Activated CD4-positive, alpha-beta memory T cell treated with anti-CD3 and anti-CD28 coated beads, Interleukin-2, amount 10 ng/mL, durations not matched to agents 7 days and 5 days (primary cell): Measurements from ENCODE around the gene ZNF394. TPM values are rescaled to one million over a fixed set of nuclear protein-coding genes. Genes with fewer than 3 reads are reported as not detected.

Source experiments
- CTCF ChIA-PET: fragments of 350-600 bp; sonication (Branson Sonifier 250); formaldehyde crosslinking; loops from one replicate; lab custom pipeline; 2021; ENCODE audit warnings: antibody characterized with exemption, inconsistent platforms; lab: Charles Lee
- POLR2A ChIA-PET: fragments of 350-600 bp; sonication (Branson Sonifier 250); formaldehyde crosslinking; loops from one replicate; lab custom pipeline; 2021; ENCODE audit warnings: antibody characterized with exemption; lab: Charles Lee
- DNase-seq: peaks from one replicate; pipeline ENCODE4 v3.0.0-alpha.2; 2020
- H3K27ac Mint-ChIP-seq: one replicate; pipeline ENCODE4 v1.8.0; 2021; ENCODE audit warnings: mild to moderate bottlenecking, mixed read lengths
- H3K27me3 Mint-ChIP-seq: one replicate; pipeline ENCODE4 v1.8.0; 2021; ENCODE audit warnings: mixed read lengths
- H3K36me3 Mint-ChIP-seq: one replicate; pipeline ENCODE4 v1.8.0; 2021; ENCODE audit warnings: low read depth, mixed read lengths
- H3K4me1 Mint-ChIP-seq: one replicate; pipeline ENCODE4 v1.8.0; 2021; ENCODE audit warnings: mixed read lengths
- H3K4me3 Mint-ChIP-seq: one replicate; pipeline ENCODE4 v1.8.0; 2021; ENCODE audit warnings: mild to moderate bottlenecking, mixed read lengths
- H3K9me3 Mint-ChIP-seq: one replicate; pipeline ENCODE4 v1.8.0; 2021; ENCODE audit warnings: mixed read lengths
- total RNA-seq, 2 experiments: library from RNA; stranded (reverse); gene quantifications; one replicate each; pipeline ENCODE4 v1.2.3, GENCODE V29; 2021

Gene ZNF394
- total RNA-seq, 2 experiments from 2014 or later = 64.4 to 65.3 TPM

DNA sequence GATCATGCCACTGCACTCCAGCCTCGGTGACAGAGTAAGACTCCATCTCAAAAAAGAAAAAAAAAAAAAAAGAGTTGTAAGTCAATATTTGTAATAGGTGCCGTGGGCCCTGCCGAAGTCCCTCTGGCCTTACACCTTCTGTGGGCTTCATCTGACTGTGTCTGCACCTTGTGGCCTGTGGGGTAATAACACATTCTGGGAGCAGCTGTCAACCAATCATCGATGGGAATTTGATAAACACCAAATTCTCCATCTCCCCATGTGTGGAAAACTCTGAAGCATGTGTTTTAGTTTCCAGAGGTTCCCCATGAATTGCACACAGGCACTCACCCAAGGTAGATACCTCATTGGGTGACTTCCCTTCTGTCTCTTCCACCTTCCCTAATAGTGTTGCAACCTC, 10.8 kb downstream of the ZNF394 start:
- DNase-seq = no peak
- CTCF ChIA-PET = interaction anchor here (0.7 kb wide), 1 partner anchor 29 kb away, joined by 3 read pairs; no protein-coding TSS in a partner anchor
- no peak overlapping the region for H3K4me3 Mint-ChIP-seq
- no peaks in the 10 kb centered on the region for H3K27me3 Mint-ChIP-seq
- no peaks in the 10 kb centered on the region for H3K4me1 Mint-ChIP-seq
- H3K9me3 Mint-ChIP-seq = peaks cover 40% of the 10 kb centered on the region
- H3K27ac Mint-ChIP-seq = no peak overlapping the region
- POLR2A ChIA-PET = interaction anchor here (1.7 kb wide), 1 partner anchor 16 kb away, joined by 3 read pairs; no protein-coding TSS in a partner anchor
- H3K36me3 Mint-ChIP-seq = peaks cover 84% of the 10 kb centered on the region

GRCh38 chr7:99485094-99485493, 15.0 kb downstream of the ZNF394 start:
- DNase-seq = no peak
- H3K4me3 Mint-ChIP-seq = no peak overlapping the region
- no peaks in the 10 kb centered on the region for H3K27me3 Mint-ChIP-seq
- H3K9me3 Mint-ChIP-seq = peaks cover 15% of the 10 kb centered on the region
- H3K36me3 Mint-ChIP-seq = peaks cover 77% of the 10 kb centered on the region
- H3K27ac Mint-ChIP-seq = no peak overlapping the region
- POLR2A ChIA-PET = interaction anchor here (1.2 kb wide), 2 partner anchors 9 to 73 kb away, joined by 3 to 4 read pairs; partner anchors contain the start of gene ZNF655
- H3K4me1 Mint-ChIP-seq = no peaks in the 10 kb centered on the region
- CTCF ChIA-PET = no interaction called here

- peak overlapping the region; percentile 40 for H3K4me3 Mint-ChIP-seq
- POLR2A ChIA-PET = interaction anchor here (0.8 to 2.0 kb wide), 3 partner anchors 13 to 79 kb away, joined by 3 to 7 read pairs (median 4); partner anchors contain the start of genes ATP5MF and ZNF655
- H3K9me3 Mint-ChIP-seq = no peaks in the 10 kb centered on the region
- DNase-seq = no peak
- H3K27me3 Mint-ChIP-seq = no peaks in the 10 kb centered on the region
- peaks cover 59% of the 10 kb centered on the region for H3K36me3 Mint-ChIP-seq
- peak overlapping the region; percentile 79 for H3K27ac Mint-ChIP-seq
- H3K4me1 Mint-ChIP-seq = peaks cover 44% of the 10 kb centered on the region
- CTCF ChIA-PET = no interaction called here
Observed at GRCh38 chr7:99478464-99479440, 21.3 kb downstream of the ZNF394 start.

DNA sequence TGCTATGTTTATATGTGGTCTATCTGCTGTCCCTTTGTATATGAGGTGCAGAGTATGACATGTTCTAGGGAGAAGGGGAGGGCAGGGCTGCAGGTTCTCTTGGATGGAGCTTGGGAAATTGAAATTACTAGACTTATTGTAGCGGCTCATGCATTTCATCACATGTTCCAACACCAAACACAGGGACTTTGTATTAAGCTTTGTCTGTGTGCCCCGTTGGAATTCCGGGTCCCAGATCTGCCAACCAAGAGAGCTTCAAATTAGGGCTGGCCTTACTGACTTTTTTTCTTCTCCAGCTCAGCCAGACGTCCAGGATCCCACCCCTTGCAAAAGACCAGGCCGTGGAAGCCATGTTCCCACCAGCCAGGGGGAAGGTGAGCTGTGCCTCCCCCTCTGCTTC, 24.0 kb downstream of the ZNF394 start:
- Mint-ChIP-seq H3K27ac (no peak overlapping the region), H3K27me3 (peaks cover 1% of the 10 kb centered on the region), H3K4me3 (no peak overlapping the region), H3K9me3 (no peaks in the 10 kb centered on the region), H3K4me1 (peaks cover 56% of the 10 kb centered on the region), H3K36me3 (peaks cover 50% of the 10 kb centered on the region)
- CTCF ChIA-PET = no interaction called here
- DNase-seq = no peak
- POLR2A ChIA-PET = interaction anchor here (0.6 to 3.9 kb wide), 6 partner anchors 10 to 24 kb away, joined by 3 to 21 read pairs (median 4); partner anchors contain the start of genes ATP5MF and ZNF394

DNA sequence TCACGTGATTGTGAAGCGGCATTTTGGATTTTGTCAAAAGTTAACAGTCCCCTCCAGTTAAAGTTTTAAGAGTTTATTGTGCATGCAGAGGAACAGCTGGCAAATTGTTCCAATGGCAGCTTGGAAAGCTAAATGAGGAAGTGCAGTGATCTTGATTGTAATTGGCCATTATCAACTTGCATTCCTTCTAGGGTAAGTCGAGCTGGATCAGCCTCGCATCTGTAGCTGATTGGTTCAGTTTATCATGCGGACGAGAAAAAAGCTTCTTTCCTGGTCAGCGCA, 26.8 kb downstream of the ZNF394 start:
- Mint-ChIP-seq H3K27ac (peak overlapping the region; percentile 88), H3K4me1 (peaks cover 44% of the 10 kb centered on the region), H3K36me3 (peaks cover 24% of the 10 kb centered on the region), H3K27me3 (peaks cover 4% of the 10 kb centered on the region), H3K9me3 (no peaks in the 10 kb centered on the region), H3K4me3 (peak overlapping the region; percentile 93)
- DNase-seq = peak; percentile 29
- POLR2A ChIA-PET = interaction anchor here (0.7 to 3.9 kb wide), 14 partner anchors 8 to 143 kb away, joined by 3 to 23 read pairs (median 4); partner anchors contain the start of genes ATP5MF, CPSF4, FAM200A and PTCD1
- CTCF ChIA-PET = interaction anchor here (0.9 kb wide), 1 partner anchor 25 kb away, joined by 5 read pairs; no protein-coding TSS in a partner anchor

GRCh38 chr7:99472561-99473314, 27.3 kb downstream of the ZNF394 start, which contains the start of gene ZNF789:
Gene ZNF789, plus strand, starts transcription at chr7:99472890. Its CDS starts 3,567 bp downstream, at chr7:99476457.
- peak; percentile 99 for DNase-seq
- POLR2A ChIA-PET = interaction anchor here (0.7 to 3.9 kb wide), 16 partner anchors 8 to 143 kb away, joined by 3 to 23 read pairs (median 4); partner anchors contain the start of genes ATP5MF, CPSF4, FAM200A and PTCD1

DNA sequence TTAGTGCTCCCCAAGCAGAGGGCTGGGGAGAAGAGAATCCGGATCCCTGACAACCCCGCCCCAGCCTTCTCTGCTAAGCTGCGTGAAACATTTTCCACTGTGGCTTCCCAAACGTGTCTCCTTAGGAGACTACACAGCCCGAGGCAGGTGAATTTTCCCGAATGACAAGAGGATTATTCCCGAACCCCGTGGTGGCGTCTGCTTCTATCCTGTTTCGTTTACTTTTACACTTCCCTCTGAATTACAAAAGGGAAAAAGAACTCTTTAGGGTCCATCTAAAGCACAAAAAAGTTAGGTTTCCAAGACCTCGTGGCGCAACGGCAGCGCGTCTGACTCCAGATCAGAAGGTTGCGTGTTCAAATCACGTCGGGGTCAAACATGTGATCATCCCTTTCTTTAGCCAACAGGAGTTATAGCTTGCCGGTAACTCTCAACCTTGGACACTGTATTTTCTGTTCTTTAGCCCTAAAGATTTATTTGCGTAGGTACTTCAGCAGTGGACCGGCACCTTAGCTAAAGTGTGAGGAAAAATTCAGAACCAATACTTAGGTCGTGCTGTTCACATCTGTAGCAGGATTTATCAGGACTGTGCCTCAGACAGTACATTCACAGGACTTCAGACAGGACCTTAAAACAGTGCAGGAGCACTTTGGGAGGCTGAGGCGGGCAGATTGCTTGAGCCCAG, 30.6 kb downstream of the ZNF394 start:
- H3K4me3 Mint-ChIP-seq = no peak overlapping the region
- no peaks in the 10 kb centered on the region for H3K9me3 Mint-ChIP-seq
- CTCF ChIA-PET = no interaction called here
- H3K36me3 Mint-ChIP-seq = peaks cover 15% of the 10 kb centered on the region
- no peak overlapping the region for H3K27ac Mint-ChIP-seq
- H3K4me1 Mint-ChIP-seq = peaks cover 35% of the 10 kb centered on the region
- H3K27me3 Mint-ChIP-seq = peaks cover 4% of the 10 kb centered on the region
- POLR2A ChIA-PET = interaction anchor here (1.0 to 1.3 kb wide), 3 partner anchors 30 to 37 kb away, joined by 3 to 5 read pairs (median 4); partner anchors contain the start of gene ZNF394
- no peak for DNase-seq

More at GRCh38 chr7:99472561-99473314, 27.3 kb downstream of the ZNF394 start, which contains the start of gene ZNF789:
- Mint-ChIP-seq H3K27me3 (peaks cover 4% of the 10 kb centered on the region), H3K36me3 (peaks cover 19% of the 10 kb centered on the region), H3K9me3 (no peaks in the 10 kb centered on the region), H3K4me1 (peaks cover 39% of the 10 kb centered on the region), H3K4me3 (peak within 1 kb of the TSS; percentile 93), H3K27ac (peak within 1 kb of the TSS; percentile 88)
- CTCF ChIA-PET = interaction anchor here (0.9 kb wide), 1 partner anchor 26 kb away, joined by 5 read pairs; no protein-coding TSS in a partner anchor

GRCh38 chr7:99468336-99468918, 31.7 kb downstream of the ZNF394 start:
- Mint-ChIP-seq H3K9me3 (no peaks in the 10 kb centered on the region), H3K27me3 (peaks cover 4% of the 10 kb centered on the region), H3K4me3 (no peak overlapping the region), H3K4me1 (peaks cover 33% of the 10 kb centered on the region), H3K27ac (no peak overlapping the region), H3K36me3 (peaks cover 20% of the 10 kb centered on the region)
- DNase-seq = no peak
- ChIA-PET POLR2A (interaction anchor here (1.0 kb wide), 1 partner anchor 37 kb away, joined by 5 read pairs; no protein-coding TSS in a partner anchor), CTCF (no interaction called here)

GRCh38 chr7:99465421-99465768, 34.7 kb downstream of the ZNF394 start:
- DNase-seq = no peak
- peak overlapping the region; percentile 73 for H3K27ac Mint-ChIP-seq
- no peaks in the 10 kb centered on the region for H3K9me3 Mint-ChIP-seq
- peaks cover 30% of the 10 kb centered on the region for H3K4me1 Mint-ChIP-seq
- peak overlapping the region; percentile 86 for H3K4me3 Mint-ChIP-seq
- no peaks in the 10 kb centered on the region for H3K27me3 Mint-ChIP-seq
- POLR2A ChIA-PET = interaction anchor here (0.9 to 3.7 kb wide), 14 partner anchors 9 to 159 kb away, joined by 3 to 21 read pairs (median 4); partner anchors contain the start of genes BUD31, ZKSCAN5, ZNF394 and ZNF655
- peaks cover 26% of the 10 kb centered on the region for H3K36me3 Mint-ChIP-seq
- CTCF ChIA-PET = interaction anchor here (1.0 kb wide), 1 partner anchor 57 kb away, joined by 3 read pairs; the partner anchor contains the start of gene PDAP1

DNA sequence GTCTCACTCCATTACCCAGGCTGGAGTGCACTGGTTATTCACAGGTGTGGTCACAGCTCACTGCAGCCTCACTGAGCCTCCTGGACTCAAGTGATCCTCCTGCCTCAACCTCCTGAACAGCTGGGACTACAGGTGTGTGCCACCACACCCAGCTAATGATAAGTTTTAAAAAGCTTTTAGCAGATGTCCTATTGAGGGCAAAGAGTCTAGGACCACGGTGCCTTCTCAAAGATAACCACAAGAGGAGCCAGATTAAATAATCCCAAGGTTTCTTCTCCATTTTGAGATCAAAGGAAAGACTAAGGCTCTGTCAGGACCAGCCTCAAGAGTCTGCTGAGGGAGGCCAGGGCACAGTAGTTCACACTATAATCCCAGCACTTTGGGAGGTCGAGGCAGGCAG, 38.9 kb downstream of the ZNF394 start:
- Mint-ChIP-seq H3K4me3 (no peak overlapping the region), H3K9me3 (no peaks in the 10 kb centered on the region), H3K27me3 (no peaks in the 10 kb centered on the region), H3K4me1 (peaks cover 35% of the 10 kb centered on the region), H3K36me3 (peaks cover 57% of the 10 kb centered on the region), H3K27ac (no peak overlapping the region)
- POLR2A ChIA-PET = interaction anchor here (0.6 to 2.0 kb wide), 3 partner anchors 12 to 24 kb away, joined by 3 to 6 read pairs (median 3); no protein-coding TSS in a partner anchor
- CTCF ChIA-PET = no interaction called here
- no peak for DNase-seq

GRCh38 chr7:99460651-99461050, 39.4 kb downstream of the ZNF394 start:
- ChIA-PET CTCF (interaction anchor here (0.9 kb wide), 1 partner anchor 29 kb away, joined by 3 read pairs; no protein-coding TSS in a partner anchor), POLR2A (interaction anchor here (0.6 to 2.0 kb wide), 4 partner anchors 11 to 39 kb away, joined by 3 to 6 read pairs (median 4); no protein-coding TSS in a partner anchor)
- peaks cover 55% of the 10 kb centered on the region for H3K36me3 Mint-ChIP-seq
- no peaks in the 10 kb centered on the region for H3K9me3 Mint-ChIP-seq
- H3K4me3 Mint-ChIP-seq = no peak overlapping the region
- H3K4me1 Mint-ChIP-seq = peaks cover 32% of the 10 kb centered on the region
- H3K27ac Mint-ChIP-seq = no peak overlapping the region
- no peaks in the 10 kb centered on the region for H3K27me3 Mint-ChIP-seq
- DNase-seq = no peak
